OCI-LY7 (cell line): ENCODE results near the gene B3GNT2. TPM values are rescaled to one million over a fixed set of nuclear protein-coding genes. Genes with fewer than 3 reads are reported as not detected.

Experiments
- BruUV-seq: library from RNA; stranded (reverse); fragments of 400-500 nt; replicated peaks from 2 replicates; lab custom pipeline; 2021; lab: Mats Ljungman, UMichigan
- CTCF ChIA-PET: fragments of 300-600 bp; sonication (Branson Sonifier 250); formaldehyde crosslinking; loops from one replicate; lab custom pipeline; 2022; ENCODE audit warnings: antibody characterized with exemption; ENCODE audit not compliant: unreplicated experiment; lab: Charles Lee
- POLR2A ChIA-PET: fragments of 300-600 bp; sonication (Branson Sonifier 250); formaldehyde crosslinking; loops from one replicate; lab custom pipeline; 2022; ENCODE audit warnings: antibody characterized with exemption; lab: Charles Lee
- DNase-seq: peaks from one replicate; pipeline ENCODE4 v3.0.0-alpha.2; 2015; ENCODE audit warnings: low spot score
- H2AFZ ChIP-seq: fragments of 200-600 bp; sonication (generic), shearing (Covaris generic); 2 replicates; pipeline ENCODE4 v1.6.1; 2014; ENCODE audit warnings: mild to moderate bottlenecking, antibody characterized with exemption, low read length, moderate library complexity
- H3K27ac ChIP-seq: fragments of 200-600 bp; sonication (generic); 2 replicates; pipeline ENCODE4 v1.5.1; 2014; ENCODE audit warnings: mixed run types, low read depth, mild to moderate bottlenecking, moderate library complexity, low read length, inconsistent platforms; ENCODE audit not compliant: poor library complexity, severe bottlenecking
- H3K36me3 ChIP-seq: fragments of 200-600 bp; sonication (generic); 2 replicates; pipeline ENCODE4 v1.6.1; 2014; ENCODE audit warnings: mild to moderate bottlenecking, antibody characterized with exemption, low read length, moderate library complexity, mixed read lengths; ENCODE audit not compliant: insufficient read depth
- H3K4me1 ChIP-seq: fragments of 200-600 bp; sonication (generic); 2 replicates; pipeline ENCODE4 v1.5.1; 2014; ENCODE audit warnings: mild to moderate bottlenecking, low read length; ENCODE audit not compliant: insufficient read depth, poor library complexity, severe bottlenecking
- H3K4me2 ChIP-seq: fragments of 200-600 bp; sonication (generic); 2 replicates; pipeline ENCODE4 v1.6.1; 2014; ENCODE audit warnings: mild to moderate bottlenecking, low read length
- H3K4me3 ChIP-seq: fragments of 200-600 bp; sonication (generic); 2 replicates; pipeline ENCODE4 v1.5.1; 2014; ENCODE audit warnings: mild to moderate bottlenecking, low read depth, low read length; ENCODE audit not compliant: poor library complexity, severe bottlenecking
- H3K79me2 ChIP-seq: fragments of 200-600 bp; sonication (generic); 2 replicates; pipeline ENCODE4 v1.6.1; 2016; ENCODE audit warnings: low read depth, mild to moderate bottlenecking, low read length, moderate library complexity, mixed read lengths; ENCODE audit not compliant: insufficient read depth
- H3K9me2 ChIP-seq: fragments of 200-600 bp; sonication (generic); 2 replicates; pipeline ENCODE4 v1.6.1; 2016; ENCODE audit warnings: mild to moderate bottlenecking, low read length, mixed read lengths; ENCODE audit not compliant: insufficient read depth
- H3K9me3 ChIP-seq: fragments of 200-600 bp; sonication (generic); 2 replicates; pipeline ENCODE4 v1.6.1; 2014; ENCODE audit warnings: mild to moderate bottlenecking, mixed run types, low read length, mixed read lengths
- H4K20me1 ChIP-seq: fragments of 200-600 bp; sonication (generic); 2 replicates; pipeline ENCODE4 v1.6.1; 2014; ENCODE audit warnings: mild to moderate bottlenecking, antibody characterized with exemption, low read length, moderate library complexity, mixed read lengths; ENCODE audit not compliant: insufficient read depth
- EZH2phosphoT487 ChIP-seq: fragments of 200-600 bp; sonication (generic); IDR thresholded peaks from 2 replicates; pipeline ENCODE4 v1.6.1; 2018; ENCODE audit warnings: low read depth, borderline replicate concordance, mild to moderate bottlenecking, mixed run types, antibody characterized with exemption, low read length, moderate library complexity, mixed read lengths
- intact Hi-C: fragments of 100-400 bp; cut with micrococcal nuclease; formaldehyde crosslinking; loops from one replicate; pipeline ENCODE4 v1.10.0; 2022; ENCODE audit not compliant: unreplicated experiment
- total RNA-seq, 2 experiments: library from RNA; depleted of rRNA in 1 of 2; stranded (reverse); fragments of >200 nt in 1 of 2; shearing (Covaris generic) in 1 of 2; gene quantifications; 2 replicates each; pipeline ENCODE4 v1.2.3, GENCODE V29; 2014 to 2022
- TF ChIP-seq, protein P1 (sequence below): fragments of 200-600 bp; sonication (generic); conservative IDR thresholded peaks from 2 replicates; pipeline ENCODE4 v1.5.1; 2014; ENCODE audit warnings: mild to moderate bottlenecking, antibody characterized with exemption, low read length, moderate library complexity, mixed read lengths

The B3GNT2 gene
- total RNA-seq, 2 experiments from 2014 or later, result 51.1 to 65.8 TPM

DNA sequence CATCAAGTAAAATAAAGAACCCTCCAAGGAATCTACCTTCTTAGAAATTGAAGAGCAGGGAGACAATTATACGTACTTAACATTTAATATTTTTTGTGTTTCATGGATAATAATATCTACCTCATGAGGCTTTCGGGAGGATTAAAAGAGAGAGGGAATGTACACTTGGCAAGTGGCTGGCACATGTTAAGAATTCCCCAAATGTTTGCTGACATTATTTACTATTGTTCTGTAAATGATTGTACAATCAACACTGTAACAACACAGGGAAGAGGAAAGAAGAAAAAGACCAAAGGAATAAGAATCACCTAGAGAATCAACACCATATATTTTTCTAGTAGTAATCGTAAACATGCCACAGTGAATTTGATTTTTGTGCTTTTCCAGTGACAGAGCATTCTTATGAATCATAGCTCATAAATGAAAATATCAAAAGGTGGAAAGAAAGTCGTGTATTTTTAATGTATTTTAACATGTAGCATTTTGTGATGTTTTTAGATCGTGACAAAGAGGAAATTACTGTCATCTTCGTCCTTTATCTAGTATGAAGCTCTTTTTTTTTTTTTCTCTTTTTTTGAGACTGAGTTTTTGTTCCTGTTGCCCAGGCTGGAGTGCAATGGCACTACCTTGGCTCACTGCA lies 67.3 kb downstream of the B3GNT2 start:
- H3K36me3 ChIP-seq, result no peaks in the 10 kb centered on the region
- H2AFZ ChIP-seq, result no peak overlapping the region
- intact Hi-C loops, result no loop called here
- no peaks in the 10 kb centered on the region for H4K20me1 ChIP-seq
- CTCF ChIA-PET, result no interaction called here
- H3K4me3 ChIP-seq, result no peak overlapping the region
- no peak overlapping the region for H3K27ac ChIP-seq
- no peak for TF ChIP-seq EZH2phosphoT487
- TF ChIP-seq, protein P1, sequence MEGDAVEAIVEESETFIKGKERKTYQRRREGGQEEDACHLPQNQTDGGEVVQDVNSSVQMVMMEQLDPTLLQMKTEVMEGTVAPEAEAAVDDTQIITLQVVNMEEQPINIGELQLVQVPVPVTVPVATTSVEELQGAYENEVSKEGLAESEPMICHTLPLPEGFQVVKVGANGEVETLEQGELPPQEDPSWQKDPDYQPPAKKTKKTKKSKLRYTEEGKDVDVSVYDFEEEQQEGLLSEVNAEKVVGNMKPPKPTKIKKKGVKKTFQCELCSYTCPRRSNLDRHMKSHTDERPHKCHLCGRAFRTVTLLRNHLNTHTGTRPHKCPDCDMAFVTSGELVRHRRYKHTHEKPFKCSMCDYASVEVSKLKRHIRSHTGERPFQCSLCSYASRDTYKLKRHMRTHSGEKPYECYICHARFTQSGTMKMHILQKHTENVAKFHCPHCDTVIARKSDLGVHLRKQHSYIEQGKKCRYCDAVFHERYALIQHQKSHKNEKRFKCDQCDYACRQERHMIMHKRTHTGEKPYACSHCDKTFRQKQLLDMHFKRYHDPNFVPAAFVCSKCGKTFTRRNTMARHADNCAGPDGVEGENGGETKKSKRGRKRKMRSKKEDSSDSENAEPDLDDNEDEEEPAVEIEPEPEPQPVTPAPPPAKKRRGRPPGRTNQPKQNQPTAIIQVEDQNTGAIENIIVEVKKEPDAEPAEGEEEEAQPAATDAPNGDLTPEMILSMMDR, result no peak
- no peaks in the 10 kb centered on the region for H3K79me2 ChIP-seq
- no peak overlapping the region for H3K4me2 ChIP-seq
- H3K9me3 ChIP-seq, result no peaks in the 10 kb centered on the region; the same call in 1 of the 2 replicates
- H3K9me2 ChIP-seq, result no peaks in the 10 kb centered on the region
- no peak for DNase-seq
- POLR2A ChIA-PET, result interaction anchor here (0.7 kb wide), 1 partner anchor 66 kb away, joined by 3 read pairs; no protein-coding TSS in a partner anchor
- no peaks in the 10 kb centered on the region for H3K4me1 ChIP-seq
- no TSS peak for BruUV-seq

DNA sequence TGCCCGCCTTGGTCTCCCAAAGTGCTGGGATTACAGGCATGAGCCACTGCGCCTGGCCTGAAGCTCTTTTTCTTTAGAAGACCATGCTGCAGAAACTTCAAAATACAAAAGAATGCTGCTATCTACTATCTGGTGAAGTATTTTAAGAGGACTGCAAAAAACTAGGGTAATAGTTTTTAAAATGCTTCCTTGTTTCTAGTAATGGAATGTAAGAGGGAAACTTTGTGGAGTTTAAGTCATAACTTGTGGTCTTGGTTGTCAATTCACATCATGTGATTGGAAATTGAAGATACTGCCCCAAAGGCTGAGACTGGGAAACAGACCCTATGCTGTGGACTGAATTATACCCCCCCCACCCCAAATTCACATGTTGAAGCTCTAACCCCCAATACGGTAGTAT lies 68.3 kb downstream of the B3GNT2 start:
- CTCF ChIA-PET, result interaction anchor here (0.6 kb wide), 1 partner anchor 119 kb away, joined by 6 read pairs; no protein-coding TSS in a partner anchor
- POLR2A ChIA-PET, result interaction anchor here (0.6 to 0.9 kb wide), 4 partner anchors 9 to 1732 kb away, joined by 3 to 5 read pairs (median 4); no protein-coding TSS in a partner anchor
- no peaks in the 10 kb centered on the region for H3K4me1 ChIP-seq

More for the DNA sequence above, 68.3 kb downstream of the B3GNT2 start:
- DNase-seq, result no peak
- H3K36me3 ChIP-seq, result no peaks in the 10 kb centered on the region
- H3K9me2 ChIP-seq, result no peaks in the 10 kb centered on the region
- intact Hi-C loops, result no loop called here
- H3K4me2 ChIP-seq, result no peak overlapping the region
- no peaks in the 10 kb centered on the region for H3K79me2 ChIP-seq
- H3K27ac ChIP-seq, result no peak overlapping the region
- H3K9me3 ChIP-seq, result peaks cover 5% of the 10 kb centered on the region; the same call in 1 of the 2 replicates
- H3K4me3 ChIP-seq, result no peak overlapping the region
- no peaks in the 10 kb centered on the region for H4K20me1 ChIP-seq
- no peak for TF ChIP-seq EZH2phosphoT487
- TF ChIP-seq, protein P1, result no peak
- no peak overlapping the region for H2AFZ ChIP-seq
- BruUV-seq, result no TSS peak
